ENCODE results near the gene MAEA. TPM values are rescaled to one million over a fixed set of nuclear protein-coding genes. Genes with fewer than 3 reads are reported as not detected.

Gene MAEA
- total and polyA plus RNA-seq, 8 donors: 43.8 to 70.4 (median 56.1) TPM

DNA sequence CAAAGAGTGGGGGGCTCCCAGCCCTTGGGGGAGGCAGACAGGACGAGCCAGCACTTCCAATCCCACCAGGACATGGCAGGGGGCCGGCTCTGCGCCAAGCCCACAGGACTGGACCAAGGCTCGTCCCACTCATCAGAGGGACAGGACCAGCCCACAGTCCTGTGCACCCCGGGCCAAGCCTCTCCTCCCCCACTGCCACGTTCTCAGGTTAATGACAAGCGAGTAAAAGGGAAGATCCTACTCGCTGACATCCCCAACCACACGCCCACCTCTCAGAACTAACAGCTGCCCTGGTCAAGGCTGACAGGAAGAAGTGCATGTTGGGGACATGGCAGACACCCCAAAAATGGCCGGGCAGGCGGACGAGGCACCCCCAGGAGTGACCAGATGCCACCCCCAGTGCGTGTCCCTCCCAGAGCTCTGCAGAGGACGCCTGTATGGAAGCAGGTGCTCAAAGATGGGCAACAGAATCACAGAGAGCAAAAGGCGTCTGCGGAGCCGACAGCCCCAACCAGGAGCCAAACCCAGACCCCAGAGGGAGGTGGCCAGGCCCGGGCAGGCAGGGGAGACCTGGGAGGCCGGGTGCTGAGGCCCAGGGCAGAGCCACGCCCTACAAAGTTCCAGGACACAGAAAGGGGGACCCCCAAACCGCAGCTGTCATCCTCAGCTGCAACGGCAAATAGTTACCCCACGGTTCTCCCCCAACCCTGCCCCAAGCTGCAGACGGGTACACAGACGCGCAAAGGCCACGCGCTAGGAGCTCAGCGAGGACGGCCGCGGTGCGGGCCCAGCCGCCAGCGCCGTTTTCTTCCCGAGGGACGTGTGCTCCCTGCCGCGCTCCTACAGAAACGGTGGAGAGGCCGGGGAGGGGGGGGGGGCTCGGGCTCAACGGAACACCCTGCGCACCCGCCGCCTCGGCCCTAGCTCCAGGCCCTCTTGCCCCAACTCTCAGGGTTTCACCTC is 42.5 kb upstream of the MAEA start:
- Histone ChIP-seq H3K4me3 (peak overlapping the region; percentile 94 to 95), H3K27ac (peak overlapping the region; percentile 94 to 97), H3K27me3 (no peaks in the 10 kb centered on the region), H3K4me1 (peaks cover 32 to 75% of the 10 kb centered on the region in 2 donors), H3K9me3 (no peaks in the 10 kb centered on the region), H3K36me3 (no peaks in the 10 kb centered on the region)
- peak in 2 of 4 donors; percentile 34 to 79 for DNase-seq
- ATAC-seq: peak; percentile 1
- TF ChIP-seq, protein P1, sequence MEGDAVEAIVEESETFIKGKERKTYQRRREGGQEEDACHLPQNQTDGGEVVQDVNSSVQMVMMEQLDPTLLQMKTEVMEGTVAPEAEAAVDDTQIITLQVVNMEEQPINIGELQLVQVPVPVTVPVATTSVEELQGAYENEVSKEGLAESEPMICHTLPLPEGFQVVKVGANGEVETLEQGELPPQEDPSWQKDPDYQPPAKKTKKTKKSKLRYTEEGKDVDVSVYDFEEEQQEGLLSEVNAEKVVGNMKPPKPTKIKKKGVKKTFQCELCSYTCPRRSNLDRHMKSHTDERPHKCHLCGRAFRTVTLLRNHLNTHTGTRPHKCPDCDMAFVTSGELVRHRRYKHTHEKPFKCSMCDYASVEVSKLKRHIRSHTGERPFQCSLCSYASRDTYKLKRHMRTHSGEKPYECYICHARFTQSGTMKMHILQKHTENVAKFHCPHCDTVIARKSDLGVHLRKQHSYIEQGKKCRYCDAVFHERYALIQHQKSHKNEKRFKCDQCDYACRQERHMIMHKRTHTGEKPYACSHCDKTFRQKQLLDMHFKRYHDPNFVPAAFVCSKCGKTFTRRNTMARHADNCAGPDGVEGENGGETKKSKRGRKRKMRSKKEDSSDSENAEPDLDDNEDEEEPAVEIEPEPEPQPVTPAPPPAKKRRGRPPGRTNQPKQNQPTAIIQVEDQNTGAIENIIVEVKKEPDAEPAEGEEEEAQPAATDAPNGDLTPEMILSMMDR (IDR thresholded peaks at IDR 0.05): no peak
- intact Hi-C loops (cut with DNase I): loop anchor here in 1 of 2 donors (10.0 kb wide), 1 partner anchor 82 kb away; no protein-coding TSS in a partner anchor

DNA sequence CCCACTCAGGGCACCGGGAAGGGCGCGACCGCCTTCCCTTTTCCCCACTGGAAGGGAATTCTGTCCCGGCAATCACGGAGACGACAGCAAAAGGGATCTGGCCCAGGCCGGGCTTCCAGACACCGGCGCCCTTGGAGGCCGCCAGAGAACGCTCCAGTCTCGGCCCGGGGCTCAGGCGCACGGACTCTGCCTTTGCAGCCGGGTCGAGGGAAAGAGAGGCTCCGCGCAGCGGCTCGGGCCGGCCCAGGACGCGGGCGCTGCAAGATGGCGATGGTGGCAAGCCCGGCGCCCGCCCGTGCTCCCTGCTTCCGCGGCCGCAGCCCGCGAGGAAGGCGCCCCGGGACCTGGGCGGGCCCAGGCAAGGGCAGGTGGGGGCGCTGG is 41.8 kb upstream of the MAEA start:
- intact Hi-C loops (cut with DNase I): loop anchor here in 1 of 2 donors (10.0 kb wide), 1 partner anchor 83 kb away; no protein-coding TSS in a partner anchor
- DNase-seq: no peak
- ATAC-seq: peak; percentile 11

DNA sequence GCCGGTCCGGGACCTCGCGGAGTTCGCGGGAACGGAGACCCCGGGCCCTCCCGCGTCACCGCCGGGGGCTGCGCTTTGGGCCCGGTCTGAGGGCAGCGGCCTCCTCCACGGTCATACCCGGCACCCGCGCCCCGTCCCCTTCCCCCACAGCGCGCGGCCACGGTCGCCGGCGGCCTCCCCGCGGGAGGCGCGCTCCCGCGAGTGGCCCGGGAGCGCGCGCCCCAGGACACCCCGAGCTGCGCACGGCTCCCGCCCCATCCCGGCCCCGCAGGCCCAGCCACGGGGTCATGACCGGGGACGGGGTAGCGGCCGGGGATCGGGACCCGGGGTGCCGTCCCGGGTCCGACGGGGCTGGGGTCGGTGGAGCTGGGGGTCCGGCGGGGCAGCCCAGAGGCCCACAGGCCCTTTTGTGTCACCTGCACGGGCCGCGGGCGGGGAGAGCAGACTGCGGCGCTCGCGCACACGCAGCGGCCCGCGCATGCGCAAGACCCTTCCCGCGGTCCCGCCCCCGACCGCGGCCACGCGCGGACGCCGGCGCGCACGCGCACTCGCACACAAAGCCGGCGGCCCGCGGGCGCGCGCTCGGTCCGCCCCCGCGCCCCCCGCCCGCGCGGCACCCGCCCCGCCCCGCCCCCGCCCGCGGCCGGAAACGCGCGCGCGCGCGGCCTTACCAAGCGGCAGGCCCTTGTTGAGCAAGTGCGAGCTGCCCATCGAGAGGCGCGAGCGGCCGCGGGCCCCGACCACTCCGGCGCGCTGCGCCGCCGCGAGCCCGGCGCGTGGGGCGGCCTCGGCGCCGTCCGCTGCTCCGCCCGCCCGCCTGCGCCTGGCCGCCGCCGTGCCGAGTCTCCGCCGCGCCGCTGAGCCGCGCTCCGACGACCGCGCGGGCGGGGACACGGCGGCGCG is 41.2 kb upstream of the MAEA start, which contains the start of gene CTBP1:
CTBP1 (minus strand) TSS at position 886 of the 903 bp plus-strand sequence. CDS start 7,799 bp downstream, outside the sequence.
- peak within 1 kb of the TSS; percentile 94 to 95 for H3K4me3 ChIP-seq
- no peaks in the 10 kb centered on the region for H3K27me3 ChIP-seq
- H3K27ac ChIP-seq: peak within 1 kb of the TSS; percentile 95 to 97
- H3K4me1 ChIP-seq: peaks cover 32 to 62% of the 10 kb centered on the region in 2 donors
- DNase-seq (peak; percentile 76 to 94 (median 91)), ATAC-seq (peak; percentile 71)
- TF ChIP-seq, protein P1 (IDR thresholded peaks at IDR 0.05): no peak
- peaks cover 0 to 2% of the 10 kb centered on the region in 2 donors for H3K9me3 ChIP-seq
- intact Hi-C loops (cut with DNase I): loop anchor here in 1 of 2 donors (10.0 kb wide), 1 partner anchor 84 kb away; no protein-coding TSS in a partner anchor
- H3K36me3 ChIP-seq: no peaks in the 10 kb centered on the region

More for the DNA sequence above, 41.8 kb upstream of the MAEA start:
- Histone ChIP-seq H3K36me3 (no peaks in the 10 kb centered on the region), H3K4me3 (peak overlapping the region; percentile 94 to 95), H3K27ac (peak overlapping the region; percentile 94 to 97), H3K9me3 (no peaks in the 10 kb centered on the region), H3K4me1 (peaks cover 32 to 68% of the 10 kb centered on the region in 2 donors), H3K27me3 (no peaks in the 10 kb centered on the region)
- TF ChIP-seq, protein P1 (IDR thresholded peaks at IDR 0.05): no peak

DNA sequence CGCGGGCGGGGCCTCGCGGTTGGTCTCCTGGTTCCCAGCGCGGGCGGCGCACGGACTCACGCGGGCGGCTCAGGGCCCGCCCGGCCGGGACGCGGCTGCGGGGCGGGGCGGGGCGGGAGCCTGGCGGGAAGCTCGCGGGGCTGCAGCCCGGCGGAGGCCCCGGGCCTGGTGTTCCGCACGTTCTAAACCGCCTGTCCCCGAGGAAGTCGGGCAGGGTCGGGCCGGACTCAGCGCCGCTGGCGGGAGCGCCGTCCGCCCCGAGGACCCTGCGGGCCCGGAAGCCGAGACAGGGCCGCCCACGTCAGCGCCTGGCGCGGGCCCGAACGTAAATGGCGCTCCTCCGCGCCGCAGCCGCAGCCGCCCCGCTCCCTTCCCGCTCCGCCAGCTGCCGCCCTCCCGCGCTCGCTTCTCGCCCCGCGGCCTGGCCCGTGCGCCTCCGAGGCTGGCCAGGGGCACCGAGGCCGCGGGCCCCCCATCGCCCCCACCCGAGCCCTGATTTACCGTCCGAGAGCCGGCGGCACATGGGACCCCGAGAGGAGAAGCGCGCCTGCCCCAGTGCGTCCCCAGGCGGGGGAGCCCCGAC is 40.5 kb upstream of the MAEA start:
- intact Hi-C loops (cut with DNase I): loop anchor here in 1 of 2 donors (10.0 kb wide), 1 partner anchor 84 kb away; no protein-coding TSS in a partner anchor
- Histone ChIP-seq H3K9me3 (peaks cover 0 to 2% of the 10 kb centered on the region in 2 donors), H3K4me1 (peaks cover 32 to 54% of the 10 kb centered on the region in 2 donors), H3K36me3 (no peaks in the 10 kb centered on the region), H3K27me3 (no peaks in the 10 kb centered on the region), H3K4me3 (peak overlapping the region; percentile 65 to 67), H3K27ac (peak overlapping the region; percentile 95 to 97)
- DNase-seq (peak; percentile 89 to 95 (median 92)), ATAC-seq (peak; percentile 68)
- TF ChIP-seq, protein P1 (IDR thresholded peaks at IDR 0.05): no peak
